NCI-H2107 (cell line): Measurements from ENCODE around the gene UROS.

ENCODE experiments used
- DNase-seq: peaks from one replicate; lab custom pipeline; 2025; lab: John Stamatoyannopoulos, UW

The UROS gene

DNA sequence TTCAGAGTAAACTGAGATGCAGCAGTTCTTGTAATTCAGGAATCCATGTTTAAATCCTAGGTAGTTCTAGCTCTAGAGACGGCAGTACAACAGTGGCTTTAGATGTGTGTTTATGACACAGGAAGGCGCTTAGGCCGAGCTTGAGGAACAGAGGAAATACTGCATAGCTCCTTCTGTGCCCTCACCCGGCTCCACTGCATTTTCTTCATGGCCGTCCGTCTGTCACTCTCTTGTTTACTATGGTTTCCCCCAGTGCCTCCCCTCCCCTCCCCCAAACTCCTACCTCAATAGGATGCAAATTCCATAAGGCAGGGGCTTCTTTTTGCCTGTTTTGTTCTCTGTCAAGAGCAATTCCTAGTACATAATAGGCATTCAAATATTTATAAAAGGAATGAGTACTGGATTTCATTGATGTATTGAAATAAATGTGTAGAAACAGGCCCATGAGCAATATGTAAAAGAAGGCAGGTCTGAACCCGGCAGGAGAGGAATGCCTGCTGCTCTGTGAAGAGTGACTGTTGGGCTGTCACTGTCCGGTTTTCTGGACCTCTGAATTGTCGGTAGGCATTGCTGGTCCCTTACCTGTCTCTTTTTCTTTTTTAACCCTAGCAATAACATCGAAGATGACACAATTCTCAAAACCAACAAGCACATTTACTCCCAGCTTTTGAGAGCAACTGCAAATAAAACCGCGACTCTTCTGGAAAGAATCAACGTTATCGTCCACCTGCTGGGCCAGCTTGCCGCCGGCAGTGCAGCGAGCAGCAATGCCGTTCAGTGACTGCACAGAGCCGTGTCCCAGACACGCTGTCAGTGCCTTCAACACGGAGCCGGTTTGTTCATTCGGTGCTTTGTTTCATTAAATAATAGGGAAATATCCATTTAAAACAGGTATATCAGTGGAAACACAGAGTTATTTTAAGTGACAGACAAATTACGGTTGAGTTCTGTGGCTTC, 60.1 kb downstream of the UROS start:
- no peak for DNase-seq

GRCh38 chr10:125761961-125762360, 61.1 kb downstream of the UROS start:
- no peak for DNase-seq

DNA sequence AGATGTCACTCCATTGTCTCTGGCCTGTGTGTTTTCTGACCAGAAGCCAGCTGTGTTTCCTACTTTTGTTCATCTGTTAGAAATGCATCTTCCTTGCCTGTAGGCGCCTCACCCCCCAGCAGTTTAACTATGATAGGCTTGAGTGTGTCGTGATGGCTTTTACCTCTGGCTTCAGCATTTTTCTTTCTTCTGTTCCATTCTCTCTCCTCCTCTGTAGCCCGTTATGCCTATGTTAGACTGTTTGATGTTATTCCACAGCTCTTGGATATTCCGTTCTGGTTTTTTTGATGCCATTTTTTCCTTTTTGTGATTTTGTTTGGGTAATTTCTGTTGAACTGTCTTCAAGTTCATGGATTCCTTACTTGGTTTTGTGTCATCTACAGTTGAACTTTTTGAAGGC, 65.3 kb downstream of the UROS start:
- DNase-seq = no peak

DNA sequence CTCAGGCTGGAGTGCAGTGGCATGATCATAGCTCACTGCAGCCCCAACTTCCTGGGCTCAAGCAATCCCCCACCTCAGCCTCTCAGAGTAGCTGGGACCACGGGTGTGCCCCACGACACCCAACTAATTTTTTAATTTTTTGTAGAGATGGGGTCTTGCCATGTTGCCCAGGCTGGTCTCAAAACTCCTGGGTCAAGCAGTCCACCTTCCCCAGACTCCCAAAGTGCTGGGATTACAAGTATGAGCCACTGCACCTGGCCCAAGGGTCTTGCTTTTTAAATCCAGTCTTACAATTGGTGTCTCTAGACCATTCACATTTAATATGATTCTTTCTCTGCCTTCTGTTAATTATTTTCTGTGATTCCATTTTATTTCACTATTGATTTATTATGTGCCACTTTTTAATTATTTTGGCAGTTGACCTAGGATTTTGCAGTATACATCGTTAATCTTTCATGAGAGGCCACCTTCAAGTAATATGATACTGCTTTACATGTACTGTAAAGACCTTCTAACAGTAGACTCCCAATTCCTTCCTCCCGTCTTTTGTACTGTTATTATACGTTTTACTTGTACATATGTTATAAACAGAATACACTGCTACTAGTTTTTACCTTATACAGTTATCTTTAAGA, 66.1 kb downstream of the UROS start:
- DNase-seq = no peak

GRCh38 chr10:125756196-125756595, 66.9 kb downstream of the UROS start:
- DNase-seq = no peak

- DNase-seq = no peak
These were observed 75.6 kb downstream of the UROS start for GRCh38 chr10:125747417-125747816.

- no peak for DNase-seq
These were observed 78.1 kb downstream of the UROS start for GRCh38 chr10:125744909-125745308.

DNA sequence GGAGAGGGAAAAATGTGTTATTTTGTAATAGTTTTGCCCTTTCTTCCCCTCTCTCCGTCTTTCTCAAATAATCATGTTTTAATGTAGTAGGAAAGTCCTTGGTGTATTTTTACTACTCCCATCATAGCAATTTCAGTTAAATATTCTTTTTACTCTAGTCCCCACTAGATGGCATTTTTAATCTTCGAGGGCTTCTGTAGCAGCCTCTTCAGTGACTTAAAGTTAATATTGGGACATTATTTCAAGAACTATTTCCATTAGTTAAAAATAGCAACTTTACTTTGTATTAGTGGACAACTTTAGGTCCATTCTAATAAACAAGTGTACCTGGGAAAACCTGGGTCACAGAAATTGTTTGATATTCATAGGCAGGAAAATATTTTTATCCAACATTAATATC, 80.6 kb downstream of the UROS start:
- no peak for DNase-seq

- no peak for DNase-seq
These were observed 82.9 kb downstream of the UROS start for GRCh38 chr10:125739994-125740679.
